ENCODE data around the gene PPFIA4. TPM values are rescaled to one million over a fixed set of nuclear protein-coding genes. Genes with fewer than 3 reads are reported as not detected.

The PPFIA4 gene
- total RNA-seq, 2 experiments from 2014 or later, result 0.93 to 0.98 TPM

- ChIA-PET POLR2A (no interaction called here), CTCF (no interaction called here)
- peaks cover 66% of the 10 kb centered on the region for H3K27me3 Mint-ChIP-seq
- Histone ChIP-seq H3K4me1 (ENCODE audit: insufficient read depth, low read length) (no peaks in the 10 kb centered on the region), H3K9me3 (ENCODE audit: control insufficient read depth in 1 of 2, insufficient read depth in 1 of 2, low read length in 2 of 2) (no peaks in the 10 kb centered on the region), H3K36me3 (ENCODE audit: insufficient read depth, low read length) (no peaks in the 10 kb centered on the region), H3K27ac (ENCODE audit: low read depth in 1 of 2, low read length in 2 of 2) (no peak overlapping the region), H3K27me3 (ENCODE audit: control insufficient read depth in 1 of 2, insufficient read depth in 2 of 2, low read length in 2 of 2) (peaks cover 4 to 21% of the 10 kb centered on the region in 2 experiments), H3K4me3 (ENCODE audit: low read length) (no peak overlapping the region)
- no peaks in the 10 kb centered on the region for H3K9me3 Mint-ChIP-seq
- intact Hi-C loops (cut with DNase I, micrococcal nuclease), result no loop called here
- ATAC-seq (ENCODE audit: poor library complexity) (no peak), DNase-seq (no peak)
- no peaks in the 10 kb centered on the region for H3K4me1 Mint-ChIP-seq (ENCODE audit: low read depth)
- no peak for TF ChIP-seq CTCF (IDR thresholded peaks at IDR 0.05)
- H3K27ac Mint-ChIP-seq, result no peak overlapping the region
- no peaks in the 10 kb centered on the region for H3K36me3 Mint-ChIP-seq (ENCODE audit: low read depth)
- H3K4me3 Mint-ChIP-seq, result no peak overlapping the region
Observed at GRCh38 chr1:203104789-203105390, 78.6 kb downstream of the PPFIA4 start.

- intact Hi-C loops (cut with DNase I, micrococcal nuclease), result no loop called here
- no peak overlapping the region for H3K27ac Mint-ChIP-seq
Observed at GRCh38 chr1:203112475-203112874, 86.2 kb downstream of the PPFIA4 start.

GRCh38 chr1:203113308-203113707, 87.0 kb downstream of the PPFIA4 start:
- H3K27me3 ChIP-seq (ENCODE audit: control insufficient read depth in 1 of 2, insufficient read depth in 2 of 2, low read length in 2 of 2), result peaks cover 16 to 18% of the 10 kb centered on the region in 2 experiments
- H3K36me3 Mint-ChIP-seq (ENCODE audit: low read depth), result no peaks in the 10 kb centered on the region
- no peak overlapping the region for H3K27ac ChIP-seq (ENCODE audit: low read depth in 1 of 2, low read length in 2 of 2)
- TF ChIP-seq CTCF (IDR thresholded peaks at IDR 0.05), result no peak
- H3K4me1 ChIP-seq (ENCODE audit: insufficient read depth, low read length), result no peaks in the 10 kb centered on the region
- DNase-seq (no peak), ATAC-seq (ENCODE audit: poor library complexity) (no peak)
- H3K4me3 ChIP-seq (ENCODE audit: low read length), result no peak overlapping the region
- H3K4me3 Mint-ChIP-seq, result no peak overlapping the region
- ChIA-PET CTCF (no interaction called here), POLR2A (no interaction called here)
- H3K9me3 ChIP-seq (ENCODE audit: control insufficient read depth in 1 of 2, insufficient read depth in 1 of 2, low read length in 2 of 2), result peaks cover 0 to 6% of the 10 kb centered on the region in 2 experiments
- no peaks in the 10 kb centered on the region for H3K36me3 ChIP-seq (ENCODE audit: insufficient read depth, low read length)
- H3K4me1 Mint-ChIP-seq (ENCODE audit: low read depth), result no peaks in the 10 kb centered on the region
- H3K27ac Mint-ChIP-seq, result no peak overlapping the region
- H3K9me3 Mint-ChIP-seq, result no peaks in the 10 kb centered on the region
- peaks cover 37% of the 10 kb centered on the region for H3K27me3 Mint-ChIP-seq
- intact Hi-C loops (cut with DNase I, micrococcal nuclease), result no loop called here

More at GRCh38 chr1:203112475-203112874, 86.2 kb downstream of the PPFIA4 start:
- Histone ChIP-seq H3K27me3 (ENCODE audit: control insufficient read depth in 1 of 2, insufficient read depth in 2 of 2, low read length in 2 of 2) (peaks cover 11% of the 10 kb centered on the region in 2 experiments), H3K9me3 (ENCODE audit: control insufficient read depth in 1 of 2, insufficient read depth in 1 of 2, low read length in 2 of 2) (peaks cover 0 to 1% of the 10 kb centered on the region in 2 experiments), H3K4me3 (ENCODE audit: low read length) (no peak overlapping the region), H3K4me1 (ENCODE audit: insufficient read depth, low read length) (no peaks in the 10 kb centered on the region), H3K36me3 (ENCODE audit: insufficient read depth, low read length) (no peaks in the 10 kb centered on the region), H3K27ac (ENCODE audit: low read depth in 1 of 2, low read length in 2 of 2) (no peak overlapping the region)
- Mint-ChIP-seq H3K9me3 (no peaks in the 10 kb centered on the region), H3K4me3 (no peak overlapping the region), H3K4me1 (ENCODE audit: low read depth) (no peaks in the 10 kb centered on the region), H3K27me3 (peaks cover 39% of the 10 kb centered on the region), H3K36me3 (ENCODE audit: low read depth) (no peaks in the 10 kb centered on the region)
- ChIA-PET CTCF (no interaction called here), POLR2A (no interaction called here)
- no peak for DNase-seq
- no peak for ATAC-seq (ENCODE audit: poor library complexity)
- TF ChIP-seq CTCF (IDR thresholded peaks at IDR 0.05), result no peak
